Epithelial cell of esophagus (primary cell): ENCODE results near the gene CHD3.

Experiments used
- DNase-seq: peaks from one replicate; pipeline ENCODE4 v3.0.0; 2010; ENCODE audit warnings: low read depth
- H3K4me3 ChIP-seq: 2 replicates; pipeline ENCODE4 v1.5.1; 2011; ENCODE audit warnings: mild to moderate bottlenecking, low read length, control low read depth
- CTCF ChIP-seq: IDR thresholded peaks from 2 replicates; pipeline ENCODE4 v1.5.1; 2011; ENCODE audit warnings: low read depth, mild to moderate bottlenecking, low read length, control low read depth, inconsistent platforms; ENCODE audit not compliant: insufficient read depth; ENCODE audit errors: missing control alignments

Gene CHD3

DNA sequence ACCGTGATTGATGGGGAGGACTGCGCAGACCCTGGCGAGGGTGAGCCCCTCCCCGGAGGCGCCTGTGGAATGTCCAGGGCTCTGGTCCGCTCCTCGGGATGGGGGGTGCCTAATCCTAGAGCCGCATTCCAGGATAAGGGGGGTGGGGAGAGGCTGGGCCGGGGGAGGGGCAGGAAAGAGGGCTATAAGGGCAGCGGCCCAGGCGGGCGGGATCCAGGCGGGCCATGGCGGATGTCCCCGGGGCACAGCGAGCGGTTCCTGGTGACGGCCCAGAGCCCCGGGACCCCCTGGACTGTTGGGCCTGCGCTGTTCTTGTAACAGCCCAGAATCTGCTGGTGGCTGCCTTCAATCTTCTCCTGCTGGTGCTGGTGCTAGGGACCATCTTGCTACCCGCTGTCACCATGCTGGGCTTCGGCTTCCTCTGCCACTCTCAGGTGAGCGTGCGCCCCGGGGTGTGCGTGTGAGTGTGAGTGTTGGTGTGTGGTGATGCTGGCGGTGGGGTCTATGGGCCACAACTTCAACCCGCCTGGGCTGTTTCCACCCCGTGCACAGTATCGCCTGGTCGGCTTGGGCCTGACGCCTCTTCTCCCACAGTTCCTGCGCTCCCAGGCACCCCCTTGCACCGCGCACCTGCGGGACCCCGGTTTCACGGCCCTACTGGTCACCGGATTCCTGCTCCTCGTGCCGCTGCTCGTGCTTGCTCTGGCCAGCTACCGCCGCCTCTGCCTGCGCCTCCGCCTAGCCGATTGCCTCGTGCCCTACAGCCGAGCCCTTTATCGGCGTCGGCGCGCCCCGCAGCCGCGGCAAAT is 33.5 kb upstream of the CHD3 start, which contains the start of gene TMEM88:
TMEM88 (plus strand) TSS at position 216 of the 809 bp plus-strand sequence; CDS start at position 225, 9 bp downstream.
- TF ChIP-seq CTCF, result no peak
- DNase-seq, result no peak
- H3K4me3 ChIP-seq, result no peak within 1 kb of the TSS

GRCh38 chr17:7855660-7856010 is 33.0 kb upstream of the CHD3 start:
- TF ChIP-seq CTCF, result no peak
- no peak for DNase-seq
- no peak overlapping the region for H3K4me3 ChIP-seq

- peak overlapping the region; percentile 73 for H3K4me3 ChIP-seq
- DNase-seq, result peak; percentile 32
- no peak for TF ChIP-seq CTCF
Measured at GRCh38 chr17:7856011-7856810, 32.4 kb upstream of the CHD3 start.

- TF ChIP-seq CTCF, result peak; percentile 42
- peak within 1 kb of the TSS; percentile 73 for H3K4me3 ChIP-seq
- DNase-seq, result peak; percentile 99
Measured at GRCh38 chr17:7856811-7857712, 31.5 kb upstream of the CHD3 start, which contains the start of gene NAA38. NAA38 (minus strand) TSS chr17:7857559; CDS start chr17:7857463, 96 bp downstream.

GRCh38 chr17:7857713-7858521 is 30.7 kb upstream of the CHD3 start, which contains the start of gene CYB5D1:
CYB5D1 (plus strand) TSS chr17:7858003; CDS start chr17:7858135, 132 bp downstream.
- DNase-seq, result peak; percentile 92
- no peak for TF ChIP-seq CTCF
- H3K4me3 ChIP-seq, result peak within 1 kb of the TSS; percentile 73

GRCh38 chr17:7858522-7858810 is 30.1 kb upstream of the CHD3 start:
- peak; percentile 67 for DNase-seq
- peak overlapping the region; percentile 73 for H3K4me3 ChIP-seq
- TF ChIP-seq CTCF, result peak; percentile 54
